Esophagus muscularis mucosa (tissue), 4 donors: Measurements from ENCODE around the gene LSM3. TPM values are rescaled to one million over a fixed set of nuclear protein-coding genes. Genes with fewer than 3 reads are reported as not detected.
"Not testable (repeated sequence)": the region's sequence is repeated elsewhere in the genome, so short reads cannot be mapped to it uniquely, and the experiment has no call there.

Experiments
- DNase-seq: peaks from one replicate; pipeline ENCODE4 v3.0.0-alpha.2; 2017; ENCODE audit errors: extremely low spot score
- H3K27ac ChIP-seq, 4 donors: fragments of 200-600 bp; sonication (generic); replicated peaks in 1 of 4; 1 replicate in 3 of 4; 2 replicates in 1 of 4; pipeline ENCODE4 v1.5.1; 2016 to 2019; ENCODE audit warnings: mild to moderate bottlenecking in 1 of 4
- H3K27me3 ChIP-seq, 4 donors: fragments of 200-600 bp; sonication (generic); one replicate each; pipeline versions ENCODE4 v1.5.1 to v1.6.0; 2016 to 2019
- H3K36me3 ChIP-seq, 4 donors: fragments of 200-600 bp; sonication (generic); one replicate each; pipeline ENCODE4 v1.5.1; 2016 to 2019
- H3K4me1 ChIP-seq, 4 donors: fragments of 200-600 bp; sonication (generic); one replicate each; pipeline ENCODE4 v1.5.1; 2016 to 2019
- H3K4me3 ChIP-seq, 4 donors: fragments of 200-600 bp; sonication (generic); 1 replicate in 2 of 4; 2 replicates in 2 of 4; pipeline ENCODE4 v1.5.1; 2016 to 2019; ENCODE audit warnings: mild to moderate bottlenecking in 4 of 4, moderate library complexity in 1 of 4
- H3K9me3 ChIP-seq, 4 donors: fragments of 200-600 bp; sonication (generic); 1 replicate in 3 of 4; 2 replicates in 1 of 4; pipeline ENCODE4 v1.5.1; 2016 to 2019
- EP300 ChIP-seq: sonication (generic); formaldehyde crosslinking; IDR thresholded peaks from one replicate; pipeline ENCODE4 v1.6.1; 2017; ENCODE audit warnings: antibody characterized with exemption
- POLR2A ChIP-seq: fragments of 450-650 bp; IDR thresholded peaks from one replicate; pipeline ENCODE4 v1.6.1; 2017; ENCODE audit warnings: antibody characterized with exemption, moderate library complexity, mild to moderate bottlenecking, low read depth
- POLR2AphosphoS5 ChIP-seq, 2 donors: sonication (generic); formaldehyde crosslinking; IDR thresholded peaks; one replicate each; pipeline ENCODE4 v1.6.1; 2017; ENCODE audit warnings: antibody characterized with exemption in 2 of 2
- WGBS: methylation state at CpG from one replicate; pipeline ENCODE4 v1.1.5; 2018; 5-methylcytosine and 5-hydroxymethylcytosine counted together
- intact Hi-C: fragments of 100-400 bp; cut with DNase I; formaldehyde crosslinking; loops from one replicate; pipeline ENCODE4 v1.15.1; 2023
- total RNA-seq, 4 donors: library from RNA; depleted of rRNA; stranded (reverse); fragments of >200 nt; gene quantifications; one replicate each; pipeline versions ENCODE4 v1.1.0 to v1.2.1, GENCODE V29; 2016
- TF ChIP-seq, protein P1 (sequence below), 3 experiments: fragments of 200-600 bp in 2 of 3; fragments of 450-650 bp in 1 of 3; sonication (generic) in 2 of 3; IDR thresholded peaks; one replicate each; pipeline ENCODE4 v1.5.1; 2017 to 2019; ENCODE audit warnings: antibody characterized with exemption in 3 of 3, mild to moderate bottlenecking in 2 of 3, moderate library complexity in 1 of 3

The LSM3 gene
- total RNA-seq, 4 donors from 2014 or later, result 8.0 to 12.0 (median 9.6) TPM

DNA sequence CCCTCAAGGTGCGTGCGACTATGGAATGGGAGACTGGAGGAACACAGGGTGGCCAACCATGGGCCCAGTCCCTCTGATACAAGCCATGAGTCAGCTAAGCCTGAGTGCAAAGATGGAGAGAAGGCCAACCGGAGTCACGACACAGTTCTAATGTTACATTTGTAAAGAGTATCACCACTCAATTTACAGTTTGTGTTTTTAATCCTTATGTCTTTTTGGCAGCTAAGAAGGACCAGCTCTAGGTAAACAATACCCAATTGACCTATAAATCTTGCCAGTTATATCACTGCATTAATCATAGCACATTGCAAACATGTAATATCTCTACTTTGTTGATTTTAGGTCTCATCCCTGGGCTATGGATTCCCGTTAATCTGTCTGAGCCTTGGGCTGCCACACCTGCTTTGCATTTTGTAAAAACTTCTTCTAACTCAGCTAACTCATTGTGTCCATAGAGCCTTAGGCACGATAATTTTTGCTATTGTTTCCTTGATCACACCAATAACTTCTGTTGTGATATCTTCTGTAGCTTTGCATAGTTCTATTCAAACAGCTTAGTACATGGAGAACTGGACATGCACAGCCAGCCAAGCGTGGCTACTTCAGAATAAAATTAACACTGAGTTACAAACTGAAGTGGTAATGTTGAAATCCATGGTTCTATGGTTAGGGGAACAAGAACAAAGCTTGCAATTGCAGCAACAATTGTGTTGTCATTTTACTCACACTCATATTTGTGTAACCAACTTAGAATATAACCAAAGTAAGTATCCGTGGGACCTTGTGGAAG, 50.3 kb downstream of the LSM3 start:
- H3K9me3 ChIP-seq, result peaks cover 0 to 6% (median 4%) of the 10 kb centered on the region in 4 donors
- no peak overlapping the region for H3K4me3 ChIP-seq
- intact Hi-C loops, result no loop called here
- H3K27ac ChIP-seq, result no peak overlapping the region
- TF ChIP-seq EP300 (no peak), POLR2A (no peak), POLR2AphosphoS5 (IDR thresholded peaks at IDR 0.05) (no peak)
- TF ChIP-seq, protein P1, sequence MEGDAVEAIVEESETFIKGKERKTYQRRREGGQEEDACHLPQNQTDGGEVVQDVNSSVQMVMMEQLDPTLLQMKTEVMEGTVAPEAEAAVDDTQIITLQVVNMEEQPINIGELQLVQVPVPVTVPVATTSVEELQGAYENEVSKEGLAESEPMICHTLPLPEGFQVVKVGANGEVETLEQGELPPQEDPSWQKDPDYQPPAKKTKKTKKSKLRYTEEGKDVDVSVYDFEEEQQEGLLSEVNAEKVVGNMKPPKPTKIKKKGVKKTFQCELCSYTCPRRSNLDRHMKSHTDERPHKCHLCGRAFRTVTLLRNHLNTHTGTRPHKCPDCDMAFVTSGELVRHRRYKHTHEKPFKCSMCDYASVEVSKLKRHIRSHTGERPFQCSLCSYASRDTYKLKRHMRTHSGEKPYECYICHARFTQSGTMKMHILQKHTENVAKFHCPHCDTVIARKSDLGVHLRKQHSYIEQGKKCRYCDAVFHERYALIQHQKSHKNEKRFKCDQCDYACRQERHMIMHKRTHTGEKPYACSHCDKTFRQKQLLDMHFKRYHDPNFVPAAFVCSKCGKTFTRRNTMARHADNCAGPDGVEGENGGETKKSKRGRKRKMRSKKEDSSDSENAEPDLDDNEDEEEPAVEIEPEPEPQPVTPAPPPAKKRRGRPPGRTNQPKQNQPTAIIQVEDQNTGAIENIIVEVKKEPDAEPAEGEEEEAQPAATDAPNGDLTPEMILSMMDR (IDR thresholded peaks at IDR 0.05), result no peak
- no peak for DNase-seq
- no peaks in the 10 kb centered on the region for H3K36me3 ChIP-seq
- 87% methylated on average over 8 of the region's 8 CpGs for WGBS
- H3K27me3 ChIP-seq, result peaks cover 0 to 8% (median 0%) of the 10 kb centered on the region in 4 donors
- H3K4me1 ChIP-seq, result peaks cover 0 to 5% (median 0%) of the 10 kb centered on the region in 4 donors

DNA sequence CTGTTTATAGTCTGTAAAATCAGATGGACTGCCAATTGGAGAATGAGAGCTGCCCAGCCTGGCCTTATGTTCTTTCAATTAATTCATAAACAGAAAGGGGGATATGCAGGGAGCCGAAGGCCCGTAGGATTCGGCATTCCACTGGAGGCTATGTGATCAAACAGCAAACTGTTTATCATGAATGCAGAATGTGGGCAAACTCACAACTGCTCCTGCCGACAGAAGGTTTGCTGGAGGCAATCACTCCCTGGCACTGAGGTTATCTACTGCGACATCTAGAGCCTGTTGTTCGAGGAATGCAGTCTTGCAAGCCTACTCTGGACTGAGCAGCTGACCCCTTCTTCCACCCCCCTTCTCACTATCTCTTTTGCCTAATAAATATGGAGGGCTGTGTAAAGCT, 51.1 kb downstream of the LSM3 start:
- H3K27ac ChIP-seq, H3K4me3 ChIP-seq, DNase-seq, H3K36me3 ChIP-seq, H3K4me1 ChIP-seq, intact Hi-C loops, H3K27me3 ChIP-seq: not testable (repeated sequence)
- H3K9me3 ChIP-seq, result peaks cover 0 to 11% (median 4%) of the 10 kb centered on the region in 4 donors
- 78% methylated on average over 6 of the region's 6 CpGs for WGBS

DNA sequence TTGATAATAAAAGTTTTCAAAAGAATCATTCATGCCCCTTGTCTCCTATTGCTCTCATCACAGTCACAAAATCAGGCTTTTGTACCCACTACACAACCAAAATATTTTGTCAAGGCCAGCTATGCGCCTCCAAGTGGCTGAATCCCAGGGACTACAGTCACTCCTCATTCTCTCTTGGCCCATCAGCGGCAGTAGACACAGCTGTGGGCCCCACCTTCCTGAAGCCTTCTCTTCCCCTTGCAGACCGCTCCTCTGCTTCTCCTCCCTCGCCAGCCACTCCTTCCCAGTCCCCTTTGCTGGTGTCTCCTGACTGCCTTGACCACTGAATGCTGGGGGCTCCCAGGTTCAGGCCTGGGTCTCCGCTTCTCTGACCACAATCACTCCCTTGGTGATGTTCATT, 52.1 kb downstream of the LSM3 start:
- no peak for TF ChIP-seq POLR2AphosphoS5 (IDR thresholded peaks at IDR 0.05)
- peaks cover 0 to 11% (median 4%) of the 10 kb centered on the region in 4 donors for H3K9me3 ChIP-seq
- H3K4me1 ChIP-seq, result peaks cover 0 to 11% (median 4%) of the 10 kb centered on the region in 4 donors
- intact Hi-C loops, result no loop called here
- H3K27me3 ChIP-seq, result no peaks in the 10 kb centered on the region
- H3K4me3 ChIP-seq, result no peak overlapping the region
- 90% methylated on average over 5 of the region's 5 CpGs for WGBS
- DNase-seq, result no peak
- no peaks in the 10 kb centered on the region for H3K36me3 ChIP-seq
- H3K27ac ChIP-seq, result peak overlapping the region in 1 of 4 donors; percentile 35

DNA sequence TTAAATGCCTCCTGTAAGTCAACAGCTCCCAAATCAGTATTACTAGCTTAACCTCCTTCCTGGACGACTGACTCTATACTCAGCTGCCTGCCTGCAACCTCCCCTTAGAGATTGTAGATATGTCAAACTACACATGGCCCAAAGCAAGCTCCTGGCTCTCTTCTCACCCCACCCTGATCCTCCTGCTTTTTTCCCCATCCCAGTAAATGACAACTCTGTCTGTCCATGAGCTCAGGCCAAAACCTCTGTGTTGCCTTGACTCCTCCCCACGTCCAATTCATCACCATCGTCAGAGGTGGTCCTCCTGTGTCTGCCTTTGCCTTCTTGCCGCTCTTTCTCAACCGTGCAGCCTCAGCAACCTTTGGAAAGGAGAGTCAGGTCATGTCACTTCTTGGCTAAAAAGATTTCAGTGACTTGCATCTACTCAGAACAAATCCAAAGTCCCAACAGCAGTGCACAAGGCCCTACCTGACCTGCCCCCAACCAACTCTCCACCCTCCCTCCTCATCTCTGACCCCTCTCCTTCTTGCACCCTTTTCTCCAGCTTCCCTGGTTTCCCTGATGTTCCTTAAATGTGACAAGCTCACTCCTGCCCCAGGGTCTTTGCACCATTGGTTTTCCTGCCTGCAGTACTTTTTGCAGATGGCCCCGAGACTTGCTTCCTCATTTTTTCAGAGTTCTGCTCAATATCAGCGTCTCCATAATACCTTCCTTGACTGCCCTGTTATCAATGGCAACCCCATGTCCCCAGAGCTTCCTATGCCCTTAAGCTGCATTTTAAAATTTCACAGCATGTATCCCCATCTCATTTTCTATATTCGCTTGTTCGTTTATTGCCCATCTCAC, 52.8 kb downstream of the LSM3 start:
- TF ChIP-seq POLR2A (no peak), EP300 (no peak), POLR2AphosphoS5 (IDR thresholded peaks at IDR 0.05) (no peak)
- TF ChIP-seq, protein P1 (IDR thresholded peaks at IDR 0.05), result no peak
- WGBS, result 75% methylated on average over 9 of the region's 9 CpGs
- no peak for DNase-seq
- peaks cover 0 to 14% (median 6%) of the 10 kb centered on the region in 4 donors for H3K4me1 ChIP-seq
- intact Hi-C loops, result no loop called here
- H3K9me3 ChIP-seq, result peaks cover 0 to 11% (median 4%) of the 10 kb centered on the region in 4 donors
- no peaks in the 10 kb centered on the region for H3K36me3 ChIP-seq
- no peak overlapping the region for H3K4me3 ChIP-seq
- H3K27me3 ChIP-seq, result no peaks in the 10 kb centered on the region
- peak overlapping the region in 1 of 4 donors; percentile 35 for H3K27ac ChIP-seq

DNA sequence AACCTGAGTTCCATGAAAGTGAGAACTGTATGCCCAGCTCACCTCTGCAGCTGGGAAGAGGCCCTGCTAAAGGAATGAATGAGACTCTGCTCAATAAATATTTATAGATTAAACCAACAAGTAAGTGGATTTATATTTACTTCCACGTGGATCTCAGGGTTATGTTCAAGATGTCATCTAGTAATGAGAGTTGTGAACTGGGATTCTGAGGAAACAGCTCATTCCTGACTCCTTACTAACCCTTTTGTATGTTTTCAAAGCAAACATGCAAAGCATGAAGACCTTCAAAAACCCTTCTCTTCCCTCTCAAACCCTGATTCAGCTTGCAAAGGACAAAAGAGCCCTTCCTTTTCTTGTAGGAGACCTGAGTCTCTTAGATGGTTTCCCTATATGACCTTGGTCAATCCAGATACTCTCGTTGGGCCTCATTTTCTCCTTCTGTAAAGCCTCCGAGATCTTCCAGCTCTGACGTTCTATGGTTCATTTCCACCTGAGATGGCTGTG, 53.4 kb downstream of the LSM3 start:
- H3K27ac ChIP-seq, result no peak overlapping the region
- H3K4me3 ChIP-seq, result no peak overlapping the region
- no peaks in the 10 kb centered on the region for H3K36me3 ChIP-seq
- H3K27me3 ChIP-seq, result no peaks in the 10 kb centered on the region
- intact Hi-C loops, result no loop called here
- peaks cover 0 to 11% (median 4%) of the 10 kb centered on the region in 4 donors for H3K9me3 ChIP-seq
- TF ChIP-seq, protein P1 (IDR thresholded peaks at IDR 0.05), result no peak
- no peak for TF ChIP-seq EP300
- no peak for TF ChIP-seq POLR2A
- TF ChIP-seq POLR2AphosphoS5 (IDR thresholded peaks at IDR 0.05), result no peak
- no peak for DNase-seq
- 78% methylated on average over 4 of the region's 4 CpGs for WGBS
- peaks cover 0 to 20% (median 7%) of the 10 kb centered on the region in 4 donors for H3K4me1 ChIP-seq
